ENCODE results near the gene SWAP70. TPM values are rescaled to one million over a fixed set of nuclear protein-coding genes. Genes with fewer than 3 reads are reported as not detected.

Gene SWAP70
- total RNA-seq, 1 donor from 2014 or later: 9.8 TPM

GRCh38 chr11:9799886-9800285 is 136.0 kb downstream of the SWAP70 start:
- FAIRE-seq (no peak), DNase-seq (ENCODE audit: low spot score in 2 of 2) (no peak)

- FAIRE-seq (no peak), DNase-seq (ENCODE audit: low spot score in 2 of 2) (no peak)
Observed at GRCh38 chr11:9802291-9802861, 138.5 kb downstream of the SWAP70 start.

Other genes with a start within 250 kb of the SWAP70 start
- 23.6 TPM for gene ZNF143, start 203.1 kb upstream of the SWAP70 start, total RNA-seq
- 11.0 TPM for gene WEE1, start 90.4 kb upstream of the SWAP70 start, total RNA-seq

All from frontal cortex (tissue), 4 donors.